Measurements from ENCODE around the gene KANSL1.

KANSL1 gene

GRCh38 chr17:46163316-46163715, 29.9 kb downstream of the KANSL1 start:
- no peak overlapping the region for H2AFZ ChIP-seq (ENCODE audit: low read length)
- no peak for DNase-seq
- H3K4me3 ChIP-seq (ENCODE audit: low read length): no peak overlapping the region
- H3K4me2 ChIP-seq (ENCODE audit: low read depth, low read length): no peak overlapping the region
- no peaks in the 10 kb centered on the region for H3K9me2 ChIP-seq (replicated peaks; ENCODE audit: insufficient read depth, low read length)
- H3K79me2 ChIP-seq (ENCODE audit: low read length): peaks cover 97% of the 10 kb centered on the region
- no peaks in the 10 kb centered on the region for H3K36me3 ChIP-seq (replicated peaks; ENCODE audit: insufficient read depth, low read length)
- no peak for TF ChIP-seq EZH2 (optimal IDR thresholded peaks at IDR 0.05; ENCODE audit: low read depth, low read length)
- TF ChIP-seq EZH2phosphoT487 (IDR thresholded peaks at IDR 0.05; ENCODE audit: low read length): no peak
- TF ChIP-seq CTCF (IDR thresholded peaks at IDR 0.05; ENCODE audit: low read length): no peak
- no peak overlapping the region for H3K9ac ChIP-seq (ENCODE audit: low read length)
- H3F3A ChIP-seq (ENCODE audit: insufficient read depth, low read length): no peaks in the 10 kb centered on the region
- peaks cover 43% of the 10 kb centered on the region for H4K20me1 ChIP-seq (ENCODE audit: insufficient read depth, low read length)
- no peak overlapping the region for H3K27ac ChIP-seq (ENCODE audit: low read length)
- H3K4me1 ChIP-seq (ENCODE audit: low read length): no peaks in the 10 kb centered on the region
- H3K27me3 ChIP-seq (replicated peaks; ENCODE audit: insufficient read depth, low read length): no peaks in the 10 kb centered on the region
- no peaks in the 10 kb centered on the region for H3K9me3 ChIP-seq (replicated peaks; ENCODE audit: insufficient read depth, low read length)

GRCh38 chr17:46162866-46163265, 30.4 kb downstream of the KANSL1 start:
- H3K4me3 ChIP-seq (ENCODE audit: low read length): no peak overlapping the region
- H4K20me1 ChIP-seq (ENCODE audit: insufficient read depth, low read length): peaks cover 42% of the 10 kb centered on the region
- H3K27me3 ChIP-seq (replicated peaks; ENCODE audit: insufficient read depth, low read length): no peaks in the 10 kb centered on the region
- no peaks in the 10 kb centered on the region for H3K4me1 ChIP-seq (ENCODE audit: low read length)
- H2AFZ ChIP-seq (ENCODE audit: low read length): no peak overlapping the region
- H3K4me2 ChIP-seq (ENCODE audit: low read depth, low read length): no peak overlapping the region
- no peak for DNase-seq
- H3K9ac ChIP-seq (ENCODE audit: low read length): no peak overlapping the region
- H3K79me2 ChIP-seq (ENCODE audit: low read length): peaks cover 97% of the 10 kb centered on the region
- H3F3A ChIP-seq (ENCODE audit: insufficient read depth, low read length): no peaks in the 10 kb centered on the region
- no peak overlapping the region for H3K27ac ChIP-seq (ENCODE audit: low read length)
- no peaks in the 10 kb centered on the region for H3K36me3 ChIP-seq (replicated peaks; ENCODE audit: insufficient read depth, low read length)
- no peaks in the 10 kb centered on the region for H3K9me3 ChIP-seq (replicated peaks; ENCODE audit: insufficient read depth, low read length)
- no peaks in the 10 kb centered on the region for H3K9me2 ChIP-seq (replicated peaks; ENCODE audit: insufficient read depth, low read length)
- TF ChIP-seq CTCF (IDR thresholded peaks at IDR 0.05; ENCODE audit: low read length): no peak
- TF ChIP-seq EZH2phosphoT487 (IDR thresholded peaks at IDR 0.05; ENCODE audit: low read length): no peak
- TF ChIP-seq EZH2 (optimal IDR thresholded peaks at IDR 0.05; ENCODE audit: low read depth, low read length): no peak

GRCh38 chr17:46160169-46160568, 33.1 kb downstream of the KANSL1 start:
- DNase-seq: no peak

More at GRCh38 chr17:46160169-46160568, 33.1 kb downstream of the KANSL1 start:
- no peak overlapping the region for H3K27ac ChIP-seq (ENCODE audit: low read length)
- H3K27me3 ChIP-seq (replicated peaks; ENCODE audit: insufficient read depth, low read length): no peaks in the 10 kb centered on the region
- H3K9ac ChIP-seq (ENCODE audit: low read length): no peak overlapping the region
- H3K4me2 ChIP-seq (ENCODE audit: low read depth, low read length): no peak overlapping the region
- no peaks in the 10 kb centered on the region for H3F3A ChIP-seq (ENCODE audit: insufficient read depth, low read length)
- no peak overlapping the region for H3K4me3 ChIP-seq (ENCODE audit: low read length)
- peaks cover 38% of the 10 kb centered on the region for H4K20me1 ChIP-seq (ENCODE audit: insufficient read depth, low read length)
- TF ChIP-seq EZH2phosphoT487 (IDR thresholded peaks at IDR 0.05; ENCODE audit: low read length) (no peak), CTCF (IDR thresholded peaks at IDR 0.05; ENCODE audit: low read length) (no peak)
- H3K4me1 ChIP-seq (ENCODE audit: low read length): no peaks in the 10 kb centered on the region
- H3K79me2 ChIP-seq (ENCODE audit: low read length): peaks cover 97% of the 10 kb centered on the region
- H3K9me3 ChIP-seq (replicated peaks; ENCODE audit: insufficient read depth, low read length): no peaks in the 10 kb centered on the region
- H3K9me2 ChIP-seq (replicated peaks; ENCODE audit: insufficient read depth, low read length): no peaks in the 10 kb centered on the region
- no peaks in the 10 kb centered on the region for H3K36me3 ChIP-seq (replicated peaks; ENCODE audit: insufficient read depth, low read length)
- H2AFZ ChIP-seq (ENCODE audit: low read length): no peak overlapping the region
